Astrocyte of the cerebellum (primary cell): ENCODE measurements around the gene TTC29.
"Not testable (repeated sequence)": the region's sequence is repeated elsewhere in the genome, so short reads cannot be mapped to it uniquely, and the experiment has no call there.

Source experiments
- DNase-seq: peaks from one replicate; pipeline ENCODE4 v3.0.0-alpha.2; 2011; ENCODE audit warnings: low read depth
- H3K4me3 ChIP-seq: 2 replicates; pipeline ENCODE4 v1.5.1; 2011; ENCODE audit warnings: mild to moderate bottlenecking, low read depth, low read length, moderate library complexity
- CTCF ChIP-seq: IDR thresholded peaks from 2 replicates; pipeline ENCODE4 v1.5.1; 2012; ENCODE audit warnings: low read length, low read depth, moderate library complexity, mild to moderate bottlenecking; ENCODE audit errors: missing control alignments
- in situ Hi-C: cut with HindIII; loops from 2 replicates; pipeline ENCODE4 v1.10.0; 2017; ENCODE audit warnings: low sequenced_read_pairs

Gene TTC29

GRCh38 chr4:146763560-146763959 is 182.1 kb downstream of the TTC29 start:
- no peak overlapping the region for H3K4me3 ChIP-seq
- in situ Hi-C loops: no loop called here
- DNase-seq: no peak
- TF ChIP-seq CTCF: no peak

- H3K4me3 ChIP-seq: no peak overlapping the region
- DNase-seq: peak; percentile 2
- in situ Hi-C loops: no loop called here
- TF ChIP-seq CTCF: no peak
Observed at GRCh38 chr4:146762016-146762415, 183.6 kb downstream of the TTC29 start.

DNA sequence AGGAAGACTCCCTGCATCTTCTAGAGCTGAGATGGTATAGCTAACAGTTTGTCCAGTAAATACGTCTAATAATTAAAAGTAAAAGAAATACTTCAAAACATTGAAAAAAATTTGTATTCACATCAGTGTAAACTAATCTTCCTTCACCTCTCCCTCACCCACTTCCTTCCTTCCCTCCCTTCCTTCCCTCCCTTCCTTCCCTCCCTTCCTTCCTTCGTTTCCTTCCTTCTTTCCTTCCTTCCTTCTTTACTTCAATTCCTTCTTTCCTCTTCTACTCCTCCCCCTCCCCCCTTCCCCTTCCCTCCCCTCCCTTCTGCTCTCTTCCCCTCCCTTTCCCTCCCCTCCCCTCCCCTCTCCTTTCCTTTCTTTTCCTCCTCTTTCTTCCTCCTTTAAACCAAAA is 203.2 kb downstream of the TTC29 start:
- in situ Hi-C loops: no loop called here
- no peak overlapping the region for H3K4me3 ChIP-seq
- DNase-seq: no peak
- TF ChIP-seq CTCF: no peak

GRCh38 chr4:146739182-146739581 is 206.5 kb downstream of the TTC29 start:
- H3K4me3 ChIP-seq: no peak overlapping the region
- in situ Hi-C loops: no loop called here
- DNase-seq: no peak
- no peak for TF ChIP-seq CTCF

DNA sequence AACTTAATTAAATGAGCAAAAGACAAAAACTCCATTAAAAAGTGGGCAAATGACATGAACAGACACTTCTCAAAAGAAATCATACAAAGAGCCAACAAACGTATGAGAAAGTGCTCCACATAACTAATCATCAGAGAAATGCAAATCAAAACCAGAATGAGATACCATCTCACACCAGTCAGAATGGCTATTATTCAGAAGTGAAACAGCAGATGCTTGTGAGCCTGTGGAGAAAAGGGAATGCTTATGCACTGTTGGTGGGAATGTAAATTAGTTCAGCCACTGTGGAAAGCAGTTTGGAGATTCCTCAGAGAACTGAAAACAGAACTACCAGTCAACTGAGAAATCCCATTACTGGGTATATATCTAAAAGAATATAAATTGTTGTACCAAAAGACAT is 222.1 kb downstream of the TTC29 start:
- H3K4me3 ChIP-seq, DNase-seq, in situ Hi-C loops: not testable (repeated sequence)

GRCh38 chr4:146709956-146710355 is 235.7 kb downstream of the TTC29 start:
- H3K4me3 ChIP-seq: no peak overlapping the region
- in situ Hi-C loops: no loop called here
- TF ChIP-seq CTCF: no peak
- no peak for DNase-seq

- H3K4me3 ChIP-seq: no peak overlapping the region
- in situ Hi-C loops: no loop called here
- TF ChIP-seq CTCF: no peak
- no peak for DNase-seq
Observed at GRCh38 chr4:146699910-146700309, 245.8 kb downstream of the TTC29 start.
